ENCODE data around the gene PLPPR4.

Gene PLPPR4

DNA sequence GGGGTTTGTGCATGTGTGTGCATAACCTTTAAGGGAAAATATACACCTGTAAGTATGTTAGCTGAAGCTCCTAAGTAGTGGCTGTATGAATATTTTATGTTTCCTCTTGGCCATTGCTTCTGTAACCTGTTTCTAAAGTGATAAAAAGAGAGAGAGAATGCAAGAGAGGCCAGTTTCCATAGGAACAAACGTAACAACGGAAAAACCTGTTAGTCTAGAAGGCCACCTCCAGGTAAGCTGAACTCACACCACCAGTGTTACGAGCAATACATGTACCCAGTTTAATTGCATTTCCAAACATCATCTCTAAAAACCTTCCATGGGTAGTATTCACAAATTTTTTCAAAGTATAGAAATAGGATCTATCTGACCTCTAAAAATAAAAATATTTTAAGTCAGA is 63.1 kb downstream of the PLPPR4 start:
- Histone ChIP-seq H3K9me2 (replicated peaks; ENCODE audit: insufficient read depth, low read length) (no peaks in the 10 kb centered on the region), H3K36me3 (ENCODE audit: low read length) (no peaks in the 10 kb centered on the region), H3K27me3 (ENCODE audit: low read length) (no peaks in the 10 kb centered on the region), H3F3A (ENCODE audit: insufficient read depth) (no peaks in the 10 kb centered on the region), H3K9ac (ENCODE audit: low read length) (no peak overlapping the region), H3K4me3 (ENCODE audit: insufficient read depth, low read length, poor library complexity, severe bottlenecking) (no peak overlapping the region), H4K20me1 (ENCODE audit: low read depth, low read length) (no peaks in the 10 kb centered on the region), H3K4me2 (ENCODE audit: low read depth, low read length, poor library complexity, severe bottlenecking) (no peak overlapping the region), H2AFZ (ENCODE audit: low read depth, low read length, severe bottlenecking) (no peak overlapping the region), H3K79me2 (ENCODE audit: insufficient read depth, low read length) (no peaks in the 10 kb centered on the region), H3K27ac (ENCODE audit: low read depth, low read length) (no peak overlapping the region), H3K9me3 (ENCODE audit: insufficient read depth, low read length) (no peaks in the 10 kb centered on the region)
- TF ChIP-seq, protein P1, sequence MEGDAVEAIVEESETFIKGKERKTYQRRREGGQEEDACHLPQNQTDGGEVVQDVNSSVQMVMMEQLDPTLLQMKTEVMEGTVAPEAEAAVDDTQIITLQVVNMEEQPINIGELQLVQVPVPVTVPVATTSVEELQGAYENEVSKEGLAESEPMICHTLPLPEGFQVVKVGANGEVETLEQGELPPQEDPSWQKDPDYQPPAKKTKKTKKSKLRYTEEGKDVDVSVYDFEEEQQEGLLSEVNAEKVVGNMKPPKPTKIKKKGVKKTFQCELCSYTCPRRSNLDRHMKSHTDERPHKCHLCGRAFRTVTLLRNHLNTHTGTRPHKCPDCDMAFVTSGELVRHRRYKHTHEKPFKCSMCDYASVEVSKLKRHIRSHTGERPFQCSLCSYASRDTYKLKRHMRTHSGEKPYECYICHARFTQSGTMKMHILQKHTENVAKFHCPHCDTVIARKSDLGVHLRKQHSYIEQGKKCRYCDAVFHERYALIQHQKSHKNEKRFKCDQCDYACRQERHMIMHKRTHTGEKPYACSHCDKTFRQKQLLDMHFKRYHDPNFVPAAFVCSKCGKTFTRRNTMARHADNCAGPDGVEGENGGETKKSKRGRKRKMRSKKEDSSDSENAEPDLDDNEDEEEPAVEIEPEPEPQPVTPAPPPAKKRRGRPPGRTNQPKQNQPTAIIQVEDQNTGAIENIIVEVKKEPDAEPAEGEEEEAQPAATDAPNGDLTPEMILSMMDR (IDR thresholded peaks at IDR 0.05; ENCODE audit: insufficient read depth, low read length, poor library complexity, severe bottlenecking): no peak
- TF ChIP-seq EZH2phosphoT487 (conservative IDR thresholded peaks at IDR 0.05; ENCODE audit: low read length): no peak

DNA sequence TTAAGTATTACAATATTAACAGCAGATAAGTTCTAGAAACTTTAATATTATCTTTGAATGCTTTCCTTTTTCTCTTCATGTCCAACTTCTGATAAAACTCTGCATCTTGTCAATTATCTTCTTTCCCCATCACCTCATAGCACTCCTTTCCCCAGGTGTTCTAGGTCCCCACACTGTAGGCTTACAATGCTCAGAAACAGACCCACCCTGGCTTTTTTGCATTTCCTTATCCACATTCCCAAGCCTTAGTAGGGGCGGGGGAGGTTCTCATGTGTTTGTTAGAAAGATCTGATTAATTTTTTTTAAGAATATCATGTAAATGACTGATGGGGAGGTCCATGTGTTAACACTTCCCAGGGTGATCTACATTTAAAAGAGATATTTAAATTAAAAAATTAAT is 63.9 kb downstream of the PLPPR4 start:
- TF ChIP-seq EZH2phosphoT487 (conservative IDR thresholded peaks at IDR 0.05; ENCODE audit: low read length): no peak
- TF ChIP-seq, protein P1 (IDR thresholded peaks at IDR 0.05; ENCODE audit: insufficient read depth, low read length, poor library complexity, severe bottlenecking): no peak
- no peaks in the 10 kb centered on the region for H3K9me3 ChIP-seq (ENCODE audit: insufficient read depth, low read length)
- H3K27me3 ChIP-seq (ENCODE audit: low read length): no peaks in the 10 kb centered on the region
- H3K79me2 ChIP-seq (ENCODE audit: insufficient read depth, low read length): no peaks in the 10 kb centered on the region
- no peak overlapping the region for H3K4me3 ChIP-seq (ENCODE audit: insufficient read depth, low read length, poor library complexity, severe bottlenecking)
- no peak overlapping the region for H3K27ac ChIP-seq (ENCODE audit: low read depth, low read length)
- no peak overlapping the region for H3K4me2 ChIP-seq (ENCODE audit: low read depth, low read length, poor library complexity, severe bottlenecking)
- no peaks in the 10 kb centered on the region for H3F3A ChIP-seq (ENCODE audit: insufficient read depth)
- no peaks in the 10 kb centered on the region for H3K36me3 ChIP-seq (ENCODE audit: low read length)
- H4K20me1 ChIP-seq (ENCODE audit: low read depth, low read length): no peaks in the 10 kb centered on the region
- H2AFZ ChIP-seq (ENCODE audit: low read depth, low read length, severe bottlenecking): no peak overlapping the region
- H3K9me2 ChIP-seq (replicated peaks; ENCODE audit: insufficient read depth, low read length): no peaks in the 10 kb centered on the region
- no peak overlapping the region for H3K9ac ChIP-seq (ENCODE audit: low read length)

- no peaks in the 10 kb centered on the region for H3F3A ChIP-seq (ENCODE audit: insufficient read depth)
- no peak for TF ChIP-seq EZH2phosphoT487 (conservative IDR thresholded peaks at IDR 0.05; ENCODE audit: low read length)
- TF ChIP-seq, protein P1 (IDR thresholded peaks at IDR 0.05; ENCODE audit: insufficient read depth, low read length, poor library complexity, severe bottlenecking): no peak
- H3K4me3 ChIP-seq (ENCODE audit: insufficient read depth, low read length, poor library complexity, severe bottlenecking): no peak overlapping the region
- H4K20me1 ChIP-seq (ENCODE audit: low read depth, low read length): no peaks in the 10 kb centered on the region
- H3K9me3 ChIP-seq (ENCODE audit: insufficient read depth, low read length): no peaks in the 10 kb centered on the region
- no peak overlapping the region for H3K27ac ChIP-seq (ENCODE audit: low read depth, low read length)
- no peaks in the 10 kb centered on the region for H3K79me2 ChIP-seq (ENCODE audit: insufficient read depth, low read length)
- H3K4me2 ChIP-seq (ENCODE audit: low read depth, low read length, poor library complexity, severe bottlenecking): no peak overlapping the region
- H3K36me3 ChIP-seq (ENCODE audit: low read length): no peaks in the 10 kb centered on the region
- H3K9ac ChIP-seq (ENCODE audit: low read length): no peak overlapping the region
- H3K9me2 ChIP-seq (replicated peaks; ENCODE audit: insufficient read depth, low read length): no peaks in the 10 kb centered on the region
- no peak overlapping the region for H2AFZ ChIP-seq (ENCODE audit: low read depth, low read length, severe bottlenecking)
- no peaks in the 10 kb centered on the region for H3K27me3 ChIP-seq (ENCODE audit: low read length)
Measured at GRCh38 chr1:99331083-99331482, 66.8 kb downstream of the PLPPR4 start.

Measured in SU-DHL-6 (cell line).